ENCODE results near the gene SYAP1. TPM values are rescaled to one million over a fixed set of nuclear protein-coding genes. Genes with fewer than 3 reads are reported as not detected.
A peak's percentile ranks its signal among the peaks of the same experiment; 100 is the strongest.

Gene SYAP1
- total and polyA plus RNA-seq, 2 experiments from 2014 or later = 18.0 to 48.3 TPM

DNA sequence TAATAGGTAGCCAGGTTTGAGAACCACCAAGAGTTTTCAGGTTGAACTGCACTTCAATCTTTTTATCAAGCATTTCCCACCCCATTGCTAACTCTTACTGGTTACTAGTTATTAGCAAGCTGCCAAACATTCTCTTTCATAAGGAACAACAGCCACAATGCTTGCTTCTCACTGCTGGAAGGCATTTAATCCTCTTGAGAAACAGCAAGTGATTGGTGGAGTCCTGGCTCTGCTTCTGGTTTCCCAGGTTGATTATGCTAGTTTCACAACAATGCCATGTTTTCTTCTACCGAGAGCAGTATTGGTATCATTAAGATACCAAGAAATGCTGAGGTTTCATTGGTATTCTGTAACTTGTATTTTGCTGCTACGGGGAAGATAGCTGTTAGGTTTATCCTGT is 34.6 kb downstream of the SYAP1 start:
- DNase-seq (ENCODE audit: low spot score) (no peak), ATAC-seq (no peak)
- H3K79me2 ChIP-seq (replicated peaks; ENCODE audit: insufficient read depth) = no peaks in the 10 kb centered on the region
- Mint-ChIP-seq H3K36me3 (ENCODE audit: low read depth) (peaks cover 58% of the 10 kb centered on the region), H3K27me3 (ENCODE audit: insufficient read depth, low read depth, poor library complexity) (no peaks in the 10 kb centered on the region), H3K27ac (no peak overlapping the region), H3K4me3 (no peak overlapping the region), H3K4me1 (peaks cover 6% of the 10 kb centered on the region; the same call in 1 of the 3 replicates), H3K9me3 (no peaks in the 10 kb centered on the region; the same call in 2 of the 3 replicates)
- H3F3A ChIP-seq (replicated peaks; ENCODE audit: low read depth) = no peaks in the 10 kb centered on the region
- no peaks in the 10 kb centered on the region for H3K4me1 ChIP-seq (ENCODE audit: insufficient read depth)
- no peaks in the 10 kb centered on the region for H4K20me1 ChIP-seq (replicated peaks; ENCODE audit: insufficient read depth)
- H3K36me3 ChIP-seq (ENCODE audit: insufficient read depth) = peaks cover 6% of the 10 kb centered on the region
- TF ChIP-seq EZH2 (IDR thresholded peaks at IDR 0.05; ENCODE audit: low read depth, unreplicated experiment) (no peak), CREB1 (CRISPR knock-in tag; IDR thresholded peaks at IDR 0.05; ENCODE audit: low read depth) (no peak), POLR2AphosphoS5 (IDR thresholded peaks at IDR 0.05; ENCODE audit: low read depth) (no peak), ZNF114 (CRISPR knock-in tag; IDR thresholded peaks at IDR 0.05) (no peak), EZH2phosphoT487 (IDR thresholded peaks at IDR 0.05; ENCODE audit: unreplicated experiment) (no peak)
- no peak overlapping the region for H3K4me2 ChIP-seq
- no peak overlapping the region for H3K4me3 ChIP-seq
- no peaks in the 10 kb centered on the region for H3K27me3 ChIP-seq (ENCODE audit: insufficient read depth)
- H2AFZ ChIP-seq = no peak overlapping the region
- no peaks in the 10 kb centered on the region for H3K9me2 ChIP-seq (ENCODE audit: insufficient read depth)
- 0 out of 2 replicates have a peak overlapping the region, but pooled peaks have one; percentile 39 for H3K27ac ChIP-seq (ENCODE audit: low read depth)

GRCh38 chrX:16756724-16757123 is 37.3 kb downstream of the SYAP1 start:
- no peak for ATAC-seq
- no peaks in the 10 kb centered on the region for H4K20me1 ChIP-seq (replicated peaks; ENCODE audit: insufficient read depth)
- Mint-ChIP-seq H3K27me3 (ENCODE audit: insufficient read depth, low read depth, poor library complexity) (no peaks in the 10 kb centered on the region), H3K9me3 (no peaks in the 10 kb centered on the region; the same call in 2 of the 3 replicates), H3K4me3 (no peak overlapping the region), H3K27ac (peak overlapping the region; percentile 43; the same call in 1 of the 2 replicates), H3K36me3 (ENCODE audit: low read depth) (peaks cover 59% of the 10 kb centered on the region), H3K4me1 (peaks cover 6% of the 10 kb centered on the region; the same call in 1 of the 3 replicates)
- no peak overlapping the region for H2AFZ ChIP-seq
- H3K79me2 ChIP-seq (replicated peaks; ENCODE audit: insufficient read depth) = no peaks in the 10 kb centered on the region
- no peak overlapping the region for H3K4me2 ChIP-seq
- H3K9me2 ChIP-seq (ENCODE audit: insufficient read depth) = no peaks in the 10 kb centered on the region
- H3K27ac ChIP-seq (ENCODE audit: low read depth) = no peak overlapping the region
- H3K4me1 ChIP-seq (ENCODE audit: insufficient read depth) = no peaks in the 10 kb centered on the region
- DNase-seq (ENCODE audit: low spot score) = no peak
- H3K4me3 ChIP-seq = no peak overlapping the region
- H3K36me3 ChIP-seq (ENCODE audit: insufficient read depth) = peaks cover 15% of the 10 kb centered on the region
- H3F3A ChIP-seq (replicated peaks; ENCODE audit: low read depth) = no peaks in the 10 kb centered on the region
- no peaks in the 10 kb centered on the region for H3K27me3 ChIP-seq (ENCODE audit: insufficient read depth)
- TF ChIP-seq STAT1 (IDR thresholded peaks at IDR 0.05; ENCODE audit: unreplicated experiment) (no peak), NANOG (IDR thresholded peaks at IDR 0.05; ENCODE audit: borderline replicate concordance) (no peak), POLR2AphosphoS5 (IDR thresholded peaks at IDR 0.05; ENCODE audit: low read depth) (no peak), REST (IDR thresholded peaks at IDR 0.05; ENCODE audit: unreplicated experiment) (no peak), EZH2 (IDR thresholded peaks at IDR 0.05; ENCODE audit: low read depth, unreplicated experiment) (no peak), ZNF114 (CRISPR knock-in tag; IDR thresholded peaks at IDR 0.05) (no peak), EZH2phosphoT487 (IDR thresholded peaks at IDR 0.05; ENCODE audit: unreplicated experiment) (no peak)
- TF ChIP-seq, protein P1, sequence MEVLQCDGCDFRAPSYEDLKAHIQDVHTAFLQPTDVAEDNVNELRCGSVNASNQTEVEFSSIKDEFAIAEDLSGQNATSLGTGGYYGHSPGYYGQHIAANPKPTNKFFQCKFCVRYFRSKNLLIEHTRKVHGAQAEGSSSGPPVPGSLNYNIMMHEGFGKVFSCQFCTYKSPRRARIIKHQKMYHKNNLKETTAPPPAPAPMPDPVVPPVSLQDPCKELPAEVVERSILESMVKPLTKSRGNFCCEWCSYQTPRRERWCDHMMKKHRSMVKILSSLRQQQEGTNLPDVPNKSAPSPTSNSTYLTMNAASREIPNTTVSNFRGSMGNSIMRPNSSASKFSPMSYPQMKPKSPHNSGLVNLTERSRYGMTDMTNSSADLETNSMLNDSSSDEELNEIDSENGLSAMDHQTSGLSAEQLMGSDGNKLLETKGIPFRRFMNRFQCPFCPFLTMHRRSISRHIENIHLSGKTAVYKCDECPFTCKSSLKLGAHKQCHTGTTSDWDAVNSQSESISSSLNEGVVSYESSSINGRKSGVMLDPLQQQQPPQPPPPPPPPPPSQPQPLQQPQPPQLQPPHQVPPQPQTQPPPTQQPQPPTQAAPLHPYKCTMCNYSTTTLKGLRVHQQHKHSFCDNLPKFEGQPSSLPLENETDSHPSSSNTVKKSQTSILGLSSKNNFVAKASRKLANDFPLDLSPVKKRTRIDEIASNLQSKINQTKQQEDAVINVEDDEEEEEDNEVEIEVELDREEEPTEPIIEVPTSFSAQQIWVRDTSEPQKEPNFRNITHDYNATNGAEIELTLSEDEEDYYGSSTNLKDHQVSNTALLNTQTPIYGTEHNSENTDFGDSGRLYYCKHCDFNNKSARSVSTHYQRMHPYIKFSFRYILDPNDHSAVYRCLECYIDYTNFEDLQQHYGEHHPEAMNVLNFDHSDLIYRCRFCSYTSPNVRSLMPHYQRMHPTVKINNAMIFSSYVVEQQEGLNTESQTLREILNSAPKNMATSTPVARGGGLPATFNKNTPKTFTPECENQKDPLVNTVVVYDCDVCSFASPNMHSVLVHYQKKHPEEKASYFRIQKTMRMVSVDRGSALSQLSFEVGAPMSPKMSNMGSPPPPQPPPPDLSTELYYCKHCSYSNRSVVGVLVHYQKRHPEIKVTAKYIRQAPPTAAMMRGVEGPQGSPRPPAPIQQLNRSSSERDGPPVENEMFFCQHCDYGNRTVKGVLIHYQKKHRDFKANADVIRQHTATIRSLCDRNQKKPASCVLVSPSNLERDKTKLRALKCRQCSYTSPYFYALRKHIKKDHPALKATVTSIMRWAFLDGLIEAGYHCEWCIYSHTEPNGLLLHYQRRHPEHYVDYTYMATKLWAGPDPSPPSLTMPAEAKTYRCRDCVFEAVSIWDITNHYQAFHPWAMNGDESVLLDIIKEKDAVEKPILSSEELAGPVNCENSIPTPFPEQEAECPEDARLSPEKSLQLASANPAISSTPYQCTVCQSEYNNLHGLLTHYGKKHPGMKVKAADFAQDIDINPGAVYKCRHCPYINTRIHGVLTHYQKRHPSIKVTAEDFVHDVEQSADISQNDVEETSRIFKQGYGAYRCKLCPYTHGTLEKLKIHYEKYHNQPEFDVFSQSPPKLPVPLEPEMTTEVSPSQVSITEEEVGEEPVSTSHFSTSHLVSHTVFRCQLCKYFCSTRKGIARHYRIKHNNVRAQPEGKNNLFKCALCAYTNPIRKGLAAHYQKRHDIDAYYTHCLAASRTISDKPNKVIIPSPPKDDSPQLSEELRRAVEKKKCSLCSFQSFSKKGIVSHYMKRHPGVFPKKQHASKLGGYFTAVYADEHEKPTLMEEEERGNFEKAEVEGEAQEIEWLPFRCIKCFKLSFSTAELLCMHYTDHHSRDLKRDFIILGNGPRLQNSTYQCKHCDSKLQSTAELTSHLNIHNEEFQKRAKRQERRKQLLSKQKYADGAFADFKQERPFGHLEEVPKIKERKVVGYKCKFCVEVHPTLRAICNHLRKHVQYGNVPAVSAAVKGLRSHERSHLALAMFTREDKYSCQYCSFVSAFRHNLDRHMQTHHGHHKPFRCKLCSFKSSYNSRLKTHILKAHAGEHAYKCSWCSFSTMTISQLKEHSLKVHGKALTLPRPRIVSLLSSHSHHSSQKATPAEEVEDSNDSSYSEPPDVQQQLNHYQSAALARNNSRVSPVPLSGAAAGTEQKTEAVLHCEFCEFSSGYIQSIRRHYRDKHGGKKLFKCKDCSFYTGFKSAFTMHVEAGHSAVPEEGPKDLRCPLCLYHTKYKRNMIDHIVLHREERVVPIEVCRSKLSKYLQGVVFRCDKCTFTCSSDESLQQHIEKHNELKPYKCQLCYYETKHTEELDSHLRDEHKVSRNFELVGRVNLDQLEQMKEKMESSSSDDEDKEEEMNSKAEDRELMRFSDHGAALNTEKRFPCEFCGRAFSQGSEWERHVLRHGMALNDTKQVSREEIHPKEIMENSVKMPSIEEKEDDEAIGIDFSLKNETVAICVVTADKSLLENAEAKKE (CRISPR knock-in tag; IDR thresholded peaks at IDR 0.05) = no peak
- TF ChIP-seq, protein P2, sequence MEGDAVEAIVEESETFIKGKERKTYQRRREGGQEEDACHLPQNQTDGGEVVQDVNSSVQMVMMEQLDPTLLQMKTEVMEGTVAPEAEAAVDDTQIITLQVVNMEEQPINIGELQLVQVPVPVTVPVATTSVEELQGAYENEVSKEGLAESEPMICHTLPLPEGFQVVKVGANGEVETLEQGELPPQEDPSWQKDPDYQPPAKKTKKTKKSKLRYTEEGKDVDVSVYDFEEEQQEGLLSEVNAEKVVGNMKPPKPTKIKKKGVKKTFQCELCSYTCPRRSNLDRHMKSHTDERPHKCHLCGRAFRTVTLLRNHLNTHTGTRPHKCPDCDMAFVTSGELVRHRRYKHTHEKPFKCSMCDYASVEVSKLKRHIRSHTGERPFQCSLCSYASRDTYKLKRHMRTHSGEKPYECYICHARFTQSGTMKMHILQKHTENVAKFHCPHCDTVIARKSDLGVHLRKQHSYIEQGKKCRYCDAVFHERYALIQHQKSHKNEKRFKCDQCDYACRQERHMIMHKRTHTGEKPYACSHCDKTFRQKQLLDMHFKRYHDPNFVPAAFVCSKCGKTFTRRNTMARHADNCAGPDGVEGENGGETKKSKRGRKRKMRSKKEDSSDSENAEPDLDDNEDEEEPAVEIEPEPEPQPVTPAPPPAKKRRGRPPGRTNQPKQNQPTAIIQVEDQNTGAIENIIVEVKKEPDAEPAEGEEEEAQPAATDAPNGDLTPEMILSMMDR (conservative IDR thresholded peaks at IDR 0.05; ENCODE audit: low read depth in 2 of 2) = no peak
